CD14-positive monocyte (primary cell): Measurements from ENCODE around the gene COX11. TPM values are rescaled to one million over a fixed set of nuclear protein-coding genes. Genes with fewer than 3 reads are reported as not detected.
A peak's percentile ranks its signal among the peaks of the same experiment; 100 is the strongest.

Source experiments
- DNase-seq, 3 donors: peaks; one replicate each; pipeline ENCODE4 v3.0.0-alpha.2; 2011 to 2022
- H2AFZ ChIP-seq: 2 replicates; pipeline ENCODE4 v1.6.0; 2012; ENCODE audit warnings: mild to moderate bottlenecking, low read depth, low read length, inconsistent platforms; ENCODE audit not compliant: insufficient read depth, poor library complexity, severe bottlenecking
- H3K27ac ChIP-seq, 2 donors: 1 replicate in 1 of 2; 2 replicates in 1 of 2; pipeline ENCODE4 v1.5.1; 2012 to 2013; ENCODE audit warnings: low read length in 2 of 2, control low read depth in 1 of 2, inconsistent platforms in 1 of 2, low read depth in 1 of 2, mild to moderate bottlenecking in 1 of 2
- H3K27me3 ChIP-seq, 2 donors: one replicate each; pipeline versions ENCODE4 v1.6.0 to v1.6.1; 2011 to 2013; ENCODE audit warnings: low read length in 2 of 2; ENCODE audit not compliant: control insufficient read depth in 2 of 2, insufficient read depth in 2 of 2
- H3K36me3 ChIP-seq, 2 donors: replicated peaks in 1 of 2; 1 replicate in 1 of 2; 2 replicates in 1 of 2; pipeline versions ENCODE4 v1.5.1 to v1.6.1; 2012 to 2013; ENCODE audit warnings: low read length in 2 of 2, control low read depth in 1 of 2, inconsistent platforms in 1 of 2, mild to moderate bottlenecking in 1 of 2; ENCODE audit not compliant: insufficient read depth in 2 of 2, control insufficient read depth in 1 of 2
- H3K4me1 ChIP-seq, 2 donors: 1 replicate in 1 of 2; 2 replicates in 1 of 2; pipeline versions ENCODE4 v1.5.1 to v1.6.1; 2012 to 2013; ENCODE audit warnings: low read length in 2 of 2, control low read depth in 1 of 2, inconsistent platforms in 1 of 2, mild to moderate bottlenecking in 1 of 2, moderate library complexity in 1 of 2; ENCODE audit not compliant: insufficient read depth in 2 of 2, control insufficient read depth in 1 of 2
- H3K4me2 ChIP-seq: replicated peaks from 2 replicates; pipeline ENCODE3; 2012; ENCODE audit warnings: low read length, moderate library complexity, mild to moderate bottlenecking; ENCODE audit not compliant: poor library complexity, severe bottlenecking; ENCODE audit errors: extremely low read depth
- H3K4me3 ChIP-seq, 3 experiments: fragments of 200-600 bp in 1 of 3; sonication (generic) in 1 of 3; replicated peaks in 1 of 3; 1 replicate in 2 of 3; 2 replicates in 1 of 3; pipeline ENCODE4 v1.5.1; 2011 to 2013; ENCODE audit warnings: low read length in 3 of 3, mild to moderate bottlenecking in 3 of 3, control low read depth in 2 of 3, low read depth in 2 of 3, inconsistent platforms in 1 of 3, moderate library complexity in 1 of 3
- H3K79me2 ChIP-seq: 2 replicates; pipeline ENCODE4 v1.6.0; 2012; ENCODE audit warnings: mild to moderate bottlenecking, control low read depth, inconsistent platforms, low read length, moderate library complexity; ENCODE audit not compliant: insufficient read depth
- H3K9ac ChIP-seq: 2 replicates; pipeline ENCODE4 v1.6.0; 2017; ENCODE audit warnings: low read length, mild to moderate bottlenecking; ENCODE audit not compliant: insufficient read depth, poor library complexity, severe bottlenecking
- H3K9me3 ChIP-seq, 2 donors: replicated peaks in 1 of 2; 1 replicate in 1 of 2; 2 replicates in 1 of 2; pipeline versions ENCODE4 v1.5.1 to v1.6.1; 2012 to 2013; ENCODE audit warnings: low read length in 2 of 2, control low read depth in 1 of 2; ENCODE audit not compliant: control insufficient read depth in 1 of 2, insufficient read depth in 1 of 2
- H4K20me1 ChIP-seq: 2 replicates; pipeline ENCODE4 v1.6.0; 2012; ENCODE audit warnings: mild to moderate bottlenecking, low read length, control low read depth, moderate library complexity; ENCODE audit not compliant: insufficient read depth
- H3K27ac Mint-ChIP-seq, 7 donors: one replicate each; pipeline ENCODE4 v1.8.0; 2020; ENCODE audit warnings: mild to moderate bottlenecking in 7 of 7, mixed read lengths in 7 of 7, moderate library complexity in 6 of 7, inconsistent platforms in 2 of 7
- H3K27me3 Mint-ChIP-seq, 3 donors: one replicate each; pipeline ENCODE4 v1.8.0; 2021 to 2022; ENCODE audit warnings: low read depth in 3 of 3, mild to moderate bottlenecking in 3 of 3, mixed read lengths in 3 of 3, moderate library complexity in 3 of 3, inconsistent platforms in 1 of 3
- H3K36me3 Mint-ChIP-seq, 2 donors: one replicate each; pipeline ENCODE4 v1.8.0; 2020; ENCODE audit warnings: mixed read lengths in 2 of 2, inconsistent platforms in 1 of 2, mild to moderate bottlenecking in 1 of 2
- H3K4me1 Mint-ChIP-seq: one replicate; pipeline ENCODE4 v1.8.0; 2020; ENCODE audit warnings: mild to moderate bottlenecking, mixed read lengths
- H3K4me3 Mint-ChIP-seq, 2 donors: one replicate each; pipeline ENCODE4 v1.8.0; 2020; ENCODE audit warnings: mild to moderate bottlenecking in 2 of 2, mixed read lengths in 2 of 2, moderate library complexity in 1 of 2
- H3K9me3 Mint-ChIP-seq, 7 donors: one replicate each; pipeline ENCODE4 v1.8.0; 2020 to 2022; ENCODE audit warnings: mixed read lengths in 7 of 7, mild to moderate bottlenecking in 6 of 7, moderate library complexity in 6 of 7, inconsistent platforms in 2 of 7
- CTCF ChIP-seq: fragments of 200-600 bp; IDR thresholded peaks from one replicate; pipeline ENCODE4 v1.8.0; 2022; ENCODE audit warnings: antibody characterized with exemption, mild to moderate bottlenecking
- WGBS: methylation state at CpG from one replicate; pipeline ENCODE4 v1.1.5; 2013; ENCODE audit warnings: missing lambda C conversion rate; ENCODE audit not compliant: insufficient coverage; 5-methylcytosine and 5-hydroxymethylcytosine counted together
- intact Hi-C, 2 donors: fragments of 100-400 bp; cut with micrococcal nuclease; formaldehyde crosslinking; loops; one replicate each; pipeline versions ENCODE4 v1.15.0 to v1.15.1; 2023
- polyA plus RNA-seq, 3 donors: library from polyadenylated mRNA; depleted of rRNA in 1 of 3; unstranded in 2 of 3; stranded (reverse) in 1 of 3; fragments of 300-500 nt in 2 of 3; fragments of >200 nt in 1 of 3; fragmentation: Illumina TruSeq in 2 of 3; gene quantifications; 1 replicate in 2 of 3; 2 replicates in 1 of 3; pipeline ENCODE4 v1.2.3, GENCODE V29; 2012 to 2021

Gene COX11
- polyA plus RNA-seq, 3 donors: 13.2 to 24.8 (median 14.7) TPM

- intact Hi-C loops: no loop called here
- Histone ChIP-seq H3K27me3 (no peaks in the 10 kb centered on the region), H4K20me1 (no peaks in the 10 kb centered on the region), H3K9ac (no peak overlapping the region), H3K27ac (no peak overlapping the region), H3K4me3 (no peak overlapping the region), H3K4me2 (no peak overlapping the region), H3K4me1 (no peaks in the 10 kb centered on the region), H3K79me2 (no peaks in the 10 kb centered on the region), H3K36me3 (no peaks in the 10 kb centered on the region), H2AFZ (no peak overlapping the region), H3K9me3 (no peaks in the 10 kb centered on the region)
- Mint-ChIP-seq H3K4me1 (no peaks in the 10 kb centered on the region), H3K27ac (peak overlapping the region in 1 of 7 donors; percentile 64), H3K9me3 (peaks cover 2 to 9% (median 7%) of the 10 kb centered on the region in 7 donors), H3K36me3 (no peaks in the 10 kb centered on the region), H3K27me3 (no peaks in the 10 kb centered on the region), H3K4me3 (no peak overlapping the region)
- WGBS: 87% methylated on average over 4 of the region's 6 CpGs
- DNase-seq: no peak
- TF ChIP-seq CTCF: no peak
Observed at GRCh38 chr17:54920819-54921218, 47.6 kb downstream of the COX11 start.

GRCh38 chr17:54919425-54919824 is 49.0 kb downstream of the COX11 start:
- TF ChIP-seq CTCF: no peak
- Histone ChIP-seq H3K9ac (no peak overlapping the region), H4K20me1 (no peaks in the 10 kb centered on the region), H3K4me1 (no peaks in the 10 kb centered on the region), H3K9me3 (no peaks in the 10 kb centered on the region), H3K79me2 (no peaks in the 10 kb centered on the region), H2AFZ (no peak overlapping the region), H3K36me3 (no peaks in the 10 kb centered on the region), H3K27ac (no peak overlapping the region), H3K27me3 (no peaks in the 10 kb centered on the region), H3K4me3 (no peak overlapping the region), H3K4me2 (no peak overlapping the region)
- intact Hi-C loops: no loop called here
- no peak for DNase-seq
- no peak overlapping the region for H3K27ac Mint-ChIP-seq
- H3K4me3 Mint-ChIP-seq: no peak overlapping the region
- H3K27me3 Mint-ChIP-seq: no peaks in the 10 kb centered on the region
- no peaks in the 10 kb centered on the region for H3K4me1 Mint-ChIP-seq
- peaks cover 2 to 12% (median 8%) of the 10 kb centered on the region in 7 donors for H3K9me3 Mint-ChIP-seq
- no peaks in the 10 kb centered on the region for H3K36me3 Mint-ChIP-seq
